Right lobe of liver (tissue), 4 donors: Measurements from ENCODE around the gene ATXN7.

Experiments
- POLR2A ChIP-seq: fragments of 450-650 bp; IDR thresholded peaks from one replicate; pipeline ENCODE4 v1.6.1; 2017; ENCODE audit warnings: antibody characterized with exemption, mild to moderate bottlenecking
- TF ChIP-seq, protein P1 (sequence below), 4 donors: fragments of 200-600 bp in 3 of 4; fragments of 450-650 bp in 1 of 4; IDR thresholded peaks; one replicate each; pipeline versions ENCODE4 v1.5.1 to v1.8.0; 2016 to 2022; ENCODE audit warnings: antibody characterized with exemption in 4 of 4, mild to moderate bottlenecking in 2 of 4
- donor health status: DM: no; HTN: no; CAD: no.
- donor health status: DM: no; HTN: no; CAD: no.
- donor health status: DM: no; HTN: yes; CAD: no.

DNA sequence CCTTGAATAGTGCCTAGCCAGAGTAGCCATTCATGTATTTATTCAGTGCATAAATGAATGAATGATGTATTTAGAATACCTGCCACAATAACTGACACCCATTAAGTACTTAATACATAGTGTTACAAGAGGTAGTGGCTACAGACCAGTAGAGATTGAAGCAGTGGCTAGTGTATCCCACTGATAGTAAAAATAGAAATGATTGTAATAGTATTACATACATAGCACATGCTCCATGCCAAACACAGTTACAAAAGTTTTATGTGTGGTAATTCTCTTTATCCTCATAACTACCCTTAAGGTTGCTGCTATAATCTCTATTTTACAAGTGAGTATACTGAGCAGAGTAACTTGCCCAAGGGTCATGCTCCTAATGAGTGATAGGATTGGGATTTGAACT lies 78.9 kb downstream of the ATXN7 start:
- TF ChIP-seq, protein P1, sequence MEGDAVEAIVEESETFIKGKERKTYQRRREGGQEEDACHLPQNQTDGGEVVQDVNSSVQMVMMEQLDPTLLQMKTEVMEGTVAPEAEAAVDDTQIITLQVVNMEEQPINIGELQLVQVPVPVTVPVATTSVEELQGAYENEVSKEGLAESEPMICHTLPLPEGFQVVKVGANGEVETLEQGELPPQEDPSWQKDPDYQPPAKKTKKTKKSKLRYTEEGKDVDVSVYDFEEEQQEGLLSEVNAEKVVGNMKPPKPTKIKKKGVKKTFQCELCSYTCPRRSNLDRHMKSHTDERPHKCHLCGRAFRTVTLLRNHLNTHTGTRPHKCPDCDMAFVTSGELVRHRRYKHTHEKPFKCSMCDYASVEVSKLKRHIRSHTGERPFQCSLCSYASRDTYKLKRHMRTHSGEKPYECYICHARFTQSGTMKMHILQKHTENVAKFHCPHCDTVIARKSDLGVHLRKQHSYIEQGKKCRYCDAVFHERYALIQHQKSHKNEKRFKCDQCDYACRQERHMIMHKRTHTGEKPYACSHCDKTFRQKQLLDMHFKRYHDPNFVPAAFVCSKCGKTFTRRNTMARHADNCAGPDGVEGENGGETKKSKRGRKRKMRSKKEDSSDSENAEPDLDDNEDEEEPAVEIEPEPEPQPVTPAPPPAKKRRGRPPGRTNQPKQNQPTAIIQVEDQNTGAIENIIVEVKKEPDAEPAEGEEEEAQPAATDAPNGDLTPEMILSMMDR (IDR thresholded peaks at IDR 0.05): no peak
- no peak for TF ChIP-seq POLR2A
